Activated T-helper 2 cell treated with anti-CD3 and anti-CD28 coated beads, Interferon-gamma antibody, Interleukin-2, Interleukin-4, amounts not matched to agents 10 μg/mL and 5 μg/mL and 100 μg/mL, durations not matched to agents 14 hours and 24 hours and 36 hours (primary cell): ENCODE results near the gene PJA2. TPM values are rescaled to one million over a fixed set of nuclear protein-coding genes. Genes with fewer than 3 reads are reported as not detected.
"Not testable (repeated sequence)": the region's sequence is repeated elsewhere in the genome, so short reads cannot be mapped to it uniquely, and the experiment has no call there.

Experiments
- DNase-seq: peaks from one replicate; pipeline ENCODE4 v3.0.0; 2021; ENCODE audit warnings: low spot score
- H3K27ac Mint-ChIP-seq: one replicate; pipeline ENCODE4 v1.8.0; 2021; ENCODE audit warnings: mixed read lengths
- H3K27me3 Mint-ChIP-seq: one replicate; pipeline ENCODE4 v1.8.0; 2021; ENCODE audit warnings: low read depth, mixed read lengths
- H3K36me3 Mint-ChIP-seq: one replicate; pipeline ENCODE4 v1.8.0; 2021; ENCODE audit warnings: low read depth, mixed read lengths
- H3K4me1 Mint-ChIP-seq: one replicate; pipeline ENCODE4 v1.8.0; 2021; ENCODE audit warnings: low read depth, mixed read lengths
- H3K4me3 Mint-ChIP-seq: one replicate; pipeline ENCODE4 v1.8.0; 2021; ENCODE audit warnings: low read depth, mild to moderate bottlenecking, moderate library complexity, mixed read lengths
- H3K9me3 Mint-ChIP-seq: one replicate; pipeline ENCODE4 v1.8.0; 2021; ENCODE audit warnings: mixed read lengths
- intact Hi-C: fragments of 100-400 bp; cut with micrococcal nuclease; formaldehyde crosslinking; loops from one replicate; pipeline ENCODE4 v1.15.1; 2023
- total RNA-seq: library from RNA; stranded (reverse); gene quantifications from 2 replicates; pipeline ENCODE4 v1.2.3, GENCODE V29; 2022

The PJA2 gene, protein sequence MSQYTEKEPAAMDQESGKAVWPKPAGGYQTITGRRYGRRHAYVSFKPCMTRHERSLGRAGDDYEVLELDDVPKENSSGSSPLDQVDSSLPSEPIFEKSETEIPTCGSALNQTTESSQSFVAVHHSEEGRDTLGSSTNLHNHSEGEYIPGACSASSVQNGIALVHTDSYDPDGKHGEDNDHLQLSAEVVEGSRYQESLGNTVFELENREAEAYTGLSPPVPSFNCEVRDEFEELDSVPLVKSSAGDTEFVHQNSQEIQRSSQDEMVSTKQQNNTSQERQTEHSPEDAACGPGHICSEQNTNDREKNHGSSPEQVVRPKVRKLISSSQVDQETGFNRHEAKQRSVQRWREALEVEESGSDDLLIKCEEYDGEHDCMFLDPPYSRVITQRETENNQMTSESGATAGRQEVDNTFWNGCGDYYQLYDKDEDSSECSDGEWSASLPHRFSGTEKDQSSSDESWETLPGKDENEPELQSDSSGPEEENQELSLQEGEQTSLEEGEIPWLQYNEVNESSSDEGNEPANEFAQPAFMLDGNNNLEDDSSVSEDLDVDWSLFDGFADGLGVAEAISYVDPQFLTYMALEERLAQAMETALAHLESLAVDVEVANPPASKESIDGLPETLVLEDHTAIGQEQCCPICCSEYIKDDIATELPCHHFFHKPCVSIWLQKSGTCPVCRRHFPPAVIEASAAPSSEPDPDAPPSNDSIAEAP
- 52.2 and 52.9 TPM in 2 replicates for total RNA-seq

DNA sequence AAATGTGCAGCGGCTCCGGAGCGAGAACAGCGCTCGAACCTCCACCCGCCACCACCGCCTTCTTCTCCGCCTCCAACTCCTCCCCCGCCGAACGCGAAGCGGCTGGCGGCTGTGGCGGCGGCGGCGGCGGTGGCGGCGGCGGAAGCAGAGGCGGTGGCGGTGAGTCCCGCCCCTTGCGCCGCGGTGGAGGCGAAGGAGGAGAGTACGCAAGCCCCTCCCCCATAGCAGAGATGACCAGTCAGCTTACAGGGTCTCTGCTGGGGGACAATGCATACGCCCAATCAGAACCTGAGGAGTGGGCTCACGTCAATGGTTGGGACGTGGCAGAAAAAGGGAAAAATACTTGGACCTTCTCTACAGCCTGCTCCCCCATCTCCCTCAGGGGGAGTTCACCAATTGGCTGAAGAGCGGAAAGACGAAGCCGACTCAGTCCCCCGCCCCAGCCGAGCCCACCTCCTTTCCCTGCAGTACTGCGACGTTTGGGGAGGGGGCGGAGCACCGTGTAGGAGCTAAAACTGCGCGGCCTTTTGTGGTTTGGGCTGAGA is at the start of gene PJA2:
Gene PJA2, minus strand, starts transcription at position 131 of the 545 bp plus-strand sequence. CDS start 26,541 bp downstream, outside the sequence.
- no peaks in the 10 kb centered on the region for H3K27me3 Mint-ChIP-seq
- H3K9me3 Mint-ChIP-seq: peaks cover 10% of the 10 kb centered on the region
- peaks cover 41% of the 10 kb centered on the region for H3K4me1 Mint-ChIP-seq
- H3K27ac Mint-ChIP-seq: peak within 1 kb of the TSS; percentile 98
- DNase-seq: peak; percentile 96
- peak within 1 kb of the TSS; percentile 95 for H3K4me3 Mint-ChIP-seq
- intact Hi-C loops: loop anchor here (1.0 to 5.0 kb wide), 6 partner anchors 33 to 677 kb away; no protein-coding TSS in a partner anchor
- H3K36me3 Mint-ChIP-seq: peaks cover 24% of the 10 kb centered on the region

- Mint-ChIP-seq H3K9me3 (no peaks in the 10 kb centered on the region), H3K27me3 (no peaks in the 10 kb centered on the region), H3K36me3 (no peaks in the 10 kb centered on the region), H3K4me3 (no peak overlapping the region), H3K4me1 (peaks cover 10% of the 10 kb centered on the region), H3K27ac (peak overlapping the region; percentile 40)
- intact Hi-C loops: loop anchor here (5.0 kb wide), 1 partner anchor 43 kb away; no protein-coding TSS in a partner anchor
- no peak for DNase-seq
Measured at GRCh38 chr5:109455598-109456096, 45.9 kb upstream of the PJA2 start.

GRCh38 chr5:109454731-109455505 is 45.1 kb upstream of the PJA2 start:
- peaks cover 10% of the 10 kb centered on the region for H3K4me1 Mint-ChIP-seq
- no peaks in the 10 kb centered on the region for H3K27me3 Mint-ChIP-seq
- H3K4me3 Mint-ChIP-seq: no peak overlapping the region
- H3K36me3 Mint-ChIP-seq: no peaks in the 10 kb centered on the region
- no peak overlapping the region for H3K27ac Mint-ChIP-seq
- no peaks in the 10 kb centered on the region for H3K9me3 Mint-ChIP-seq
- intact Hi-C loops: loop anchor here (5.0 kb wide), 1 partner anchor 43 kb away; no protein-coding TSS in a partner anchor
- no peak for DNase-seq

DNA sequence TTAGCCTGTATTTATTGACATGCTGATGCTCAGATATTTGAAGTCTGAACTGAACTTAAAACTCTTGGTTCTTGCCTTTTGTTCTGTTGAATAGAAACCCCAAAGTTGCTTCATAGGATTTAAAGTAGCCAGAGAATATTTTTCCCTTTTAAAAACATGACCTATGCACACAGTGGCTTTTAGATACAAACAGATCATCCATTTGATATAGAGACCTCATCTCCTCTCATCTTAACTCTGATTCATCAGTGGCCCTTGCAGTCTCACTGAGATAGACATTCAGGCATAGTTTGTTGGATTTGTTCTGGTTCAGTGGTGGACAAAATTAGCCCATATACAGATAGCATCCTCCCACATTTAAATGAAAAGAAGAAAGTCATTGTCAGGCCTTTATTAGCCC is 43.5 kb upstream of the PJA2 start:
- Mint-ChIP-seq H3K4me1 (peaks cover 10% of the 10 kb centered on the region), H3K27me3 (no peaks in the 10 kb centered on the region), H3K4me3 (no peak overlapping the region), H3K36me3 (no peaks in the 10 kb centered on the region), H3K27ac (peak overlapping the region; percentile 0), H3K9me3 (no peaks in the 10 kb centered on the region)
- intact Hi-C loops: no loop called here
- no peak for DNase-seq

DNA sequence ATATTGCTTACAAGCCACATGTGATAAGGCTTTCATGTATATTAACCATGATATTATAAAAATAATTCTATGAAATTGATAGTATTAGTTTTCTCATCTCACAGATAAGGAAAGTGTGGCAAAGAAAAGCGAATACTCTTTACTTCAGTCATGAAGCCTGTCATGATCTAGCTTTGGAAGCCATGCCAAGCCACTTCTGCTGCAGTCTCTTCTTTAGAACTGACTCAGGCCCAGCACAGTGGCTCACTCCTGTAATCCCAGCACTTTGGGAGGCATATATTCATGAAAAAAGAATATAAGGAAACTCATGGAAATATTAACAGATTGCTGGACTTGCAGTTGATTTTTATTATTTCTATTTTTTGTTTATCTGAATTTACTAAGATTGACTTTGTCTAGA is 42.9 kb upstream of the PJA2 start:
- DNase-seq: no peak
- Mint-ChIP-seq H3K4me1 (peaks cover 10% of the 10 kb centered on the region), H3K36me3 (no peaks in the 10 kb centered on the region), H3K27ac (no peak overlapping the region), H3K9me3 (no peaks in the 10 kb centered on the region), H3K27me3 (no peaks in the 10 kb centered on the region), H3K4me3 (no peak overlapping the region)
- intact Hi-C loops: no loop called here

GRCh38 chr5:109451146-109451545 is 41.4 kb upstream of the PJA2 start:
- intact Hi-C loops: no loop called here
- H3K27me3 Mint-ChIP-seq: no peaks in the 10 kb centered on the region
- H3K4me3 Mint-ChIP-seq: no peak overlapping the region
- no peaks in the 10 kb centered on the region for H3K9me3 Mint-ChIP-seq
- peaks cover 10% of the 10 kb centered on the region for H3K4me1 Mint-ChIP-seq
- H3K27ac Mint-ChIP-seq: no peak overlapping the region
- DNase-seq: no peak
- no peaks in the 10 kb centered on the region for H3K36me3 Mint-ChIP-seq

GRCh38 chr5:109450129-109450877 is 40.5 kb upstream of the PJA2 start:
- H3K27me3 Mint-ChIP-seq: no peaks in the 10 kb centered on the region
- intact Hi-C loops: no loop called here
- H3K27ac Mint-ChIP-seq: no peak overlapping the region
- no peak for DNase-seq
- H3K9me3 Mint-ChIP-seq: no peaks in the 10 kb centered on the region
- H3K36me3 Mint-ChIP-seq: no peaks in the 10 kb centered on the region
- no peak overlapping the region for H3K4me3 Mint-ChIP-seq
- H3K4me1 Mint-ChIP-seq: peaks cover 5% of the 10 kb centered on the region

DNA sequence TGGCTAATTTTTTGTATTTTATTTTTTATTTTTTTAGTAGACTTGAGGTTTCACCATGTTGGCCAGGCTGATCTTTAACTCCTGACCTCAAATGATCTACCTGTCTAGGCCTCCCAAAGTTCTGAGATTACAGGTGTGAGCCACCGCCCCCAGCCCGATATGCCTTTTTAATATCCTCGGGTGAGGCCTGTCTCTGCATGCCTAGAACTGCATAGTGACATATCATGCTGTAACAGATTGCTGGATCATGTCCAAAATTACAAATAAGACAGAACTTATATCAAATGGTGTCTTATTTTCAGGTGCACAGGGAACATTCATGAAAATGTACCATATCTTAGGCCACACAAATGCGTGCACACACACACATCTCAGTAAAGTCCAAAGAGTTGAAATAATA is 39.1 kb upstream of the PJA2 start:
- intact Hi-C loops: no loop called here
- no peaks in the 10 kb centered on the region for H3K9me3 Mint-ChIP-seq
- H3K36me3 Mint-ChIP-seq: no peaks in the 10 kb centered on the region
- no peaks in the 10 kb centered on the region for H3K27me3 Mint-ChIP-seq
- no peak overlapping the region for H3K4me3 Mint-ChIP-seq
- peaks cover 5% of the 10 kb centered on the region for H3K4me1 Mint-ChIP-seq
- H3K27ac Mint-ChIP-seq: no peak overlapping the region
- DNase-seq: no peak

GRCh38 chr5:109439590-109439989 is 29.8 kb upstream of the PJA2 start:
- intact Hi-C loops: loop anchor here (2.0 kb wide), 1 partner anchor 759 kb away; no protein-coding TSS in a partner anchor
- H3K27me3 Mint-ChIP-seq: peaks cover 12% of the 10 kb centered on the region

GRCh38 chr5:109426075-109426474 is 16.3 kb upstream of the PJA2 start:
- no peak for DNase-seq
- Mint-ChIP-seq H3K4me3 (no peak overlapping the region), H3K4me1 (no peaks in the 10 kb centered on the region), H3K27ac (no peak overlapping the region), H3K27me3 (peaks cover 4% of the 10 kb centered on the region), H3K9me3 (no peaks in the 10 kb centered on the region), H3K36me3 (no peaks in the 10 kb centered on the region)
- intact Hi-C loops: no loop called here

More at GRCh38 chr5:109439590-109439989, 29.8 kb upstream of the PJA2 start:
- no peak overlapping the region for H3K4me3 Mint-ChIP-seq
- H3K36me3 Mint-ChIP-seq: no peaks in the 10 kb centered on the region
- H3K9me3 Mint-ChIP-seq: no peaks in the 10 kb centered on the region
- DNase-seq: no peak
- no peaks in the 10 kb centered on the region for H3K4me1 Mint-ChIP-seq
- no peak overlapping the region for H3K27ac Mint-ChIP-seq

- intact Hi-C loops, H3K9me3 Mint-ChIP-seq, H3K27me3 Mint-ChIP-seq, H3K4me1 Mint-ChIP-seq, DNase-seq, H3K4me3 Mint-ChIP-seq, H3K36me3 Mint-ChIP-seq, H3K27ac Mint-ChIP-seq: not testable (repeated sequence)
Measured at GRCh38 chr5:109425521-109425920, 15.7 kb upstream of the PJA2 start.

DNA sequence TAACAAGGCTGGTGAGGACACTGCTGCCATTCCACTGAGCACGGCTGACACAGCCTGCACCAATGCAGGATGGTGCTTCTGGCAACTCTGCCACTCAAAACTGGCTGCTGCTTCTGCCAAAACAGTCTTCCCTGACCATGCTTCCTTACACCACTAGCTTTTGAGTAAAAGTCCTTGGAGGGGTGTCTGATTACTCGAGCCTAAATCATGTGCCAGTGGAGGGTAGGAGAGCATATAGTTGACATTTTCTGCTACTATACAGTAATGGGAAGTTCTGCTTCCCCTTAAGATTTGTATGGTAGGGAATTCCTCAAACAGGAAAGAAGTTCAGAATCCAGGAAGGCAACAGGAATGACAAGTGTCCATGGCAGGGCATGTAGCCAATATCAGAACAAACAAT is 12.2 kb upstream of the PJA2 start:
- no peaks in the 10 kb centered on the region for H3K36me3 Mint-ChIP-seq
- H3K4me1 Mint-ChIP-seq: no peaks in the 10 kb centered on the region
- H3K27me3 Mint-ChIP-seq: peaks cover 19% of the 10 kb centered on the region
- no peak overlapping the region for H3K27ac Mint-ChIP-seq
- H3K4me3 Mint-ChIP-seq: no peak overlapping the region
- H3K9me3 Mint-ChIP-seq: no peaks in the 10 kb centered on the region
- intact Hi-C loops: no loop called here
- DNase-seq: no peak
